Body of pancreas (tissue), 4 donors: ENCODE data around the gene GRID2. TPM values are rescaled to one million over a fixed set of nuclear protein-coding genes. Genes with fewer than 3 reads are reported as not detected.

Source experiments
- ATAC-seq: fragments of 150-250 bp; one replicate; pipeline ENCODE4 v1.9.1; 2016
- DNase-seq, 4 donors: peaks; one replicate each; pipeline ENCODE4 v3.0.0-alpha.2; 2019
- H3K27ac ChIP-seq, 4 donors: fragments of 200-600 bp; sonication (generic); 1 replicate in 3 of 4; 2 replicates in 1 of 4; pipeline versions ENCODE4 v1.5.1 to v1.6.1; 2016 to 2019; ENCODE audit warnings: mild to moderate bottlenecking in 1 of 4, mixed read lengths in 1 of 4, moderate library complexity in 1 of 4
- H3K27me3 ChIP-seq, 2 donors: fragments of 200-600 bp; sonication (generic); one replicate each; pipeline ENCODE4 v1.6.0; 2016; ENCODE audit warnings: mild to moderate bottlenecking in 1 of 2
- H3K36me3 ChIP-seq, 2 donors: fragments of 200-600 bp; sonication (generic); replicated peaks in 1 of 2; 2 replicates each; pipeline ENCODE4 v1.5.1; 2016; ENCODE audit warnings: low read depth in 2 of 2; ENCODE audit not compliant: insufficient read depth in 1 of 2
- H3K4me1 ChIP-seq: fragments of 200-600 bp; sonication (generic); one replicate; pipeline ENCODE4 v1.6.0; 2016
- H3K4me3 ChIP-seq, 2 donors: fragments of 200-600 bp; sonication (generic); 1 replicate in 1 of 2; 2 replicates in 1 of 2; pipeline ENCODE4 v1.5.1; 2016 to 2019
- H3K9me3 ChIP-seq, 3 donors: fragments of 200-600 bp; sonication (generic); 1 replicate in 2 of 3; 2 replicates in 1 of 3; pipeline ENCODE4 v1.5.1; 2016
- CTCF ChIP-seq, 7 experiments: fragments of 450-650 bp in 4 of 7; fragments of 200-600 bp in 3 of 7; sonication (generic) in 3 of 7; IDR thresholded peaks; one replicate each; pipeline ENCODE4 v1.5.1; 2016 to 2019; ENCODE audit warnings: antibody characterized with exemption in 7 of 7
- POLR2A ChIP-seq, 3 donors: fragments of 450-650 bp; IDR thresholded peaks; one replicate each; pipeline ENCODE4 v1.6.1; 2016; ENCODE audit warnings: antibody characterized with exemption in 3 of 3, mild to moderate bottlenecking in 2 of 3
- WGBS, 2 donors: methylation state at CpG; one replicate each; pipeline ENCODE4 v1.1.5; 2017; 5-methylcytosine and 5-hydroxymethylcytosine counted together
- intact Hi-C: fragments of 100-400 bp; cut with DNase I; formaldehyde crosslinking; loops from one replicate; pipeline ENCODE4 v1.15.1; 2023
- total RNA-seq, 2 donors: library from RNA; depleted of rRNA; stranded (reverse); fragments of >200 nt; gene quantifications; one replicate each; pipeline ENCODE4 v1.1.0, GENCODE V29; 2016

The GRID2 gene
- total RNA-seq, 2 donors from 2014 or later, result not detected

GRCh38 chr4:93437991-93438390, 1134.2 kb downstream of the GRID2 start:
- Histone ChIP-seq H3K36me3 (no peaks in the 10 kb centered on the region), H3K27me3 (no peaks in the 10 kb centered on the region), H3K4me3 (no peak overlapping the region), H3K27ac (no peak overlapping the region), H3K9me3 (no peaks in the 10 kb centered on the region), H3K4me1 (no peaks in the 10 kb centered on the region)
- TF ChIP-seq CTCF (IDR thresholded peaks at IDR 0.05) (no peak), POLR2A (IDR thresholded peaks at IDR 0.05) (no peak)
- DNase-seq (no peak), ATAC-seq (no peak)
- 39 to 46% methylated on average over 3 of the region's 3 CpGs for WGBS, 2 donors
- intact Hi-C loops, result no loop called here

GRCh38 chr4:93444860-93445259, 1141.1 kb downstream of the GRID2 start:
- ATAC-seq (no peak), DNase-seq (no peak)
- TF ChIP-seq POLR2A (IDR thresholded peaks at IDR 0.05), result no peak
- TF ChIP-seq CTCF (IDR thresholded peaks at IDR 0.05), result no peak
- Histone ChIP-seq H3K4me1 (no peaks in the 10 kb centered on the region), H3K36me3 (no peaks in the 10 kb centered on the region), H3K9me3 (no peaks in the 10 kb centered on the region), H3K4me3 (no peak overlapping the region), H3K27me3 (no peaks in the 10 kb centered on the region), H3K27ac (no peak overlapping the region)
- 81 to 91% methylated on average over 1 of the region's 1 CpG for WGBS, 2 donors
- intact Hi-C loops, result no loop called here

GRCh38 chr4:93446038-93446437, 1142.3 kb downstream of the GRID2 start:
- 55 to 74% methylated on average over 1 of the region's 1 CpG for WGBS, 2 donors
- H3K27ac ChIP-seq, result no peak overlapping the region
- DNase-seq, result no peak
- no peaks in the 10 kb centered on the region for H3K36me3 ChIP-seq
- no peaks in the 10 kb centered on the region for H3K9me3 ChIP-seq
- ATAC-seq, result no peak
- no peaks in the 10 kb centered on the region for H3K27me3 ChIP-seq
- intact Hi-C loops, result no loop called here
- no peaks in the 10 kb centered on the region for H3K4me1 ChIP-seq
- H3K4me3 ChIP-seq, result no peak overlapping the region
- no peak for TF ChIP-seq CTCF (IDR thresholded peaks at IDR 0.05)
- TF ChIP-seq POLR2A (IDR thresholded peaks at IDR 0.05), result no peak

- Histone ChIP-seq H3K36me3 (no peaks in the 10 kb centered on the region), H3K27me3 (no peaks in the 10 kb centered on the region), H3K27ac (no peak overlapping the region), H3K4me3 (no peak overlapping the region), H3K9me3 (no peaks in the 10 kb centered on the region), H3K4me1 (no peaks in the 10 kb centered on the region)
- ATAC-seq, result no peak
- intact Hi-C loops, result no loop called here
- no peak for TF ChIP-seq POLR2A (IDR thresholded peaks at IDR 0.05)
- TF ChIP-seq CTCF (IDR thresholded peaks at IDR 0.05), result no peak
- 66 to 81% methylated on average over 1 of the region's 1 CpG for WGBS, 2 donors
- DNase-seq, result no peak
Observed at GRCh38 chr4:93448691-93449293, 1145.0 kb downstream of the GRID2 start.

GRCh38 chr4:93451954-93452353, 1148.2 kb downstream of the GRID2 start:
- no peaks in the 10 kb centered on the region for H3K27me3 ChIP-seq
- intact Hi-C loops, result no loop called here
- WGBS, 2 donors, result 28 to 46% methylated on average over 1 of the region's 1 CpG
- H3K36me3 ChIP-seq, result no peaks in the 10 kb centered on the region
- H3K9me3 ChIP-seq, result no peaks in the 10 kb centered on the region
- ATAC-seq (no peak), DNase-seq (no peak)
- no peak overlapping the region for H3K27ac ChIP-seq
- TF ChIP-seq POLR2A (IDR thresholded peaks at IDR 0.05), result no peak
- TF ChIP-seq CTCF (IDR thresholded peaks at IDR 0.05), result no peak
- H3K4me1 ChIP-seq, result no peaks in the 10 kb centered on the region
- no peak overlapping the region for H3K4me3 ChIP-seq
